Measurements from ENCODE around the gene IGFN1.

IGFN1 gene

GRCh38 chr1:201214461-201214860 lies 23.8 kb downstream of the IGFN1 start:
- no peak for DNase-seq (ENCODE audit: low read depth)
- H3K4me3 ChIP-seq (ENCODE audit: low read depth, low read length), result no peak overlapping the region

DNA sequence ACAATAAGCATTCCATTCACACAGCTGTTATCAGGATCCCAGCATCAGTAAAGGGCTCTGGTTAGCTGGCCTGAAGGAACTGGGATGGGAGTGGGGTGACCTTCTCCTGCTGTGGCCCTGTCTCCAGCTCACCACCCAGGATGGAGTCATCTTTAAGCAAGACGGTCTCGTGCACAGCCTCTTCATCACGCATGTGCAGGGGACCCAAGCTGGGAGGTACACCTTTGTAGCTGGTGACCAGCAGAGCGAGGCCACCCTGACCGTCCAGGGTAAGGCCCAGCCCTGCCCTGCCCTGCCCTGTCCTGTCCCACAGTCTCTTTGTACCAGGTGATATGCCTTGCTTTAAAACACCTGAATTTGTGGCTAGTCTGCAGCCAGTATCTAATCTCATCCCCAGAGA lies 24.3 kb downstream of the IGFN1 start:
- H3K4me3 ChIP-seq (ENCODE audit: low read depth, low read length), result no peak overlapping the region
- no peak for DNase-seq (ENCODE audit: low read depth)

- H3K4me3 ChIP-seq (ENCODE audit: low read depth, low read length), result no peak overlapping the region
- DNase-seq (ENCODE audit: low read depth), result no peak
Measured at GRCh38 chr1:201215531-201216357, 25.1 kb downstream of the IGFN1 start.

GRCh38 chr1:201216395-201217085 lies 25.9 kb downstream of the IGFN1 start:
- H3K4me3 ChIP-seq (ENCODE audit: low read depth, low read length), result no peak overlapping the region
- DNase-seq (ENCODE audit: low read depth), result no peak

DNA sequence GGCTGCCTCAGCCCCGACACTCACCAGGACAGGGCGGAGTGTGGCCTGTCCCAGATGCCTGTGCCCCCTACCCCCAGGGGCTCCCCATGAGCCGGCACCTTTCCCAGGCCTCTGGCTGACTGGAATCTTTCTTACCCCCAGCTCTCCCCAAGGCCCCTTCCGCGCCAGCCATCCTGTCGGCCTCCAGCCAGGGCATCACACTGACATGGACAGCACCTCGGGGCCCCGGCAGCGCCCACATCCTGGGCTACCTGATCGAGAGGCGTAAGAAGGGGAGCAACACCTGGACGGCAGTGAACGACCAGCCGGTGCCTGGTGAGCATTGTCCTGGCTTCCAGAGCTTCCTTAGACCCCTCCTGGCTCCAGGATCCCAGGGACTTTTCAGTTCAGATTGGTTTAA lies 26.5 kb downstream of the IGFN1 start:
- DNase-seq (ENCODE audit: low read depth), result no peak
- H3K4me3 ChIP-seq (ENCODE audit: low read depth, low read length), result no peak overlapping the region

GRCh38 chr1:201217851-201218250 lies 27.2 kb downstream of the IGFN1 start:
- no peak overlapping the region for H3K4me3 ChIP-seq (ENCODE audit: low read depth, low read length)
- no peak for DNase-seq (ENCODE audit: low read depth)

- DNase-seq (ENCODE audit: low read depth), result no peak
- no peak overlapping the region for H3K4me3 ChIP-seq (ENCODE audit: low read depth, low read length)
Measured at GRCh38 chr1:201218409-201218808, 27.8 kb downstream of the IGFN1 start.

DNA sequence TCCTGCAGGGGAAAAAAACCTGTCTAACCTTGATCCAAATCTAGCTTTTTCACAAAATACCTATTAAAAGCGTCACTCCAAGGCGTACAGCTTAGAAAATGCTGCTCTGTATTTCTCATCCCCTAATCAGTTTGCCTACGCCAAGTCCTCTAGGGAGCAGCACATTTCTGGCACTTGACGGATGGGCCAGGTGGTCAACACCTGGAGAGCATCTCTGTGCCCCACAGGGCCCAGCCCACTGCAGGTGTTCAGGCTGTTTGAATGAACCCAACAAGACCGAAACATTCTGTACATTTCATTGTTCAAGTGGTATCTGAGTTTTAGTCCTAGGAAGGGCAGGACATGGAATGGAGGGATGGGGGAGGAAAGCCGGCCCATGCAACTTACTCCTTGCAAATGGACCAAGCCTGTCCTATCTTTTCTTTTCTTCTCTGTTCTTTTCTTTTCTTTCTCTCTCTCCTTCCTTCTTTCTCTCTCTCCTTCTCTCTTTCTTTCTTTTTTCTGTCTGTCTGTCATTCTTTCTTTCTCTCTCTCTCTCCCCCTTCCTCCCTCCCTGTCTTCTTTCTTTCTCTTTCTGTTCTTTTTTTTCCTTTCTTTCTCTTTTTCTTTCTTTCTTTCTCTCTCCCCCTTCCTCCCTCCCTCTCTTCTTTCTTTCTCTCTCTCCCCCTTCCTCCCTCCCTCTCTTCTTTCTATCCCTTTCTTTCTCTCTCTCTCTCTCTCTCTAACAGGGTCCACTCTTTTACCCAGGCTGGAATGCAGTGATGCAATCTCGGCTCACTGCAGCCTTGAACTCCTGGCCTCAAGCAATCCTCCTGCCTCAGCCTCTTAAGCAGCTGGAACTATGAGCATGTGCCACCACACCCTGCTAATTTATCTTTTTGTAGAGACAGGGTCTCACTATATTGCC lies 29.1 kb downstream of the IGFN1 start:
- H3K4me3 ChIP-seq (ENCODE audit: low read depth, low read length), result no peak overlapping the region
- DNase-seq (ENCODE audit: low read depth), result no peak

- no peak overlapping the region for H3K4me3 ChIP-seq (ENCODE audit: low read depth, low read length)
- DNase-seq (ENCODE audit: low read depth), result no peak
Measured at GRCh38 chr1:201220388-201220715, 29.7 kb downstream of the IGFN1 start.

DNA sequence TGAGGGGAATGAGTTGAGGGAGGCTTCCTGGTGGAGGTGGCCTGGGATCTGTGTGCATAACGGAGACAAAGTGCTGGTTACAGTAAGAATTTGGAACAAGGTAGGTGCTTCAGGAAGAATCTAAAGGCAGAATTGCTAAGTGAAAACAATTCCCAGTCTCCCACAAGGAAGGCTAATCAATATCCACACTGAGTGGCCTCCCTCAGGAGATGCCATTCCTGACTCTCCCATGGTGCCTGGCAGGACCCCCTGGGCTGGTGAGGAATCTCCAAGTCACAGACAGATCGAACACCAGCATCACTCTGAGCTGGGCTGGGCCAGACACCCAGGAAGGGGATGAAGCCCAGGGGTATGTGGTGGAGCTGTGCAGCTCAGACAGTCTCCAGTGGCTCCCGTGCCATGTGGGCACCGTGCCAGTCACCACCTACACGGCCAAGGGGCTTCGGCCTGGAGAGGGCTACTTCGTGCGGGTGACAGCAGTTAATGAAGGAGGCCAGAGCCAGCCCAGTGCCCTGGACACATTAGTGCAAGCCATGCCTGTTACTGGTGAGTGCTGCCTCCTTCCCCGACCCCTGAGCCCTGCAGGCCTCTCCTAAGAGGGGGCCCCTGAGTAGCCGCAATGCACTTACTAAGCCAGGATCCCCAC lies 30.7 kb downstream of the IGFN1 start:
- H3K4me3 ChIP-seq (ENCODE audit: low read depth, low read length), result no peak overlapping the region
- DNase-seq (ENCODE audit: low read depth), result no peak

- DNase-seq (ENCODE audit: low read depth), result no peak
- no peak overlapping the region for H3K4me3 ChIP-seq (ENCODE audit: low read depth, low read length)
Measured at GRCh38 chr1:201222125-201222524, 31.5 kb downstream of the IGFN1 start.

- no peak for DNase-seq (ENCODE audit: low read depth)
- no peak overlapping the region for H3K4me3 ChIP-seq (ENCODE audit: low read depth, low read length)
Measured at GRCh38 chr1:201223852-201224665, 33.4 kb downstream of the IGFN1 start.

- DNase-seq (ENCODE audit: low read depth), result peak; percentile 49
Measured at GRCh38 chr1:201224666-201225370, 34.2 kb downstream of the IGFN1 start.

GRCh38 chr1:201226178-201226514 lies 35.5 kb downstream of the IGFN1 start:
- no peak overlapping the region for H3K4me3 ChIP-seq (ENCODE audit: low read depth, low read length)
- no peak for DNase-seq (ENCODE audit: low read depth)

More at GRCh38 chr1:201224666-201225370, 34.2 kb downstream of the IGFN1 start:
- H3K4me3 ChIP-seq (ENCODE audit: low read depth, low read length), result no peak overlapping the region

DNA sequence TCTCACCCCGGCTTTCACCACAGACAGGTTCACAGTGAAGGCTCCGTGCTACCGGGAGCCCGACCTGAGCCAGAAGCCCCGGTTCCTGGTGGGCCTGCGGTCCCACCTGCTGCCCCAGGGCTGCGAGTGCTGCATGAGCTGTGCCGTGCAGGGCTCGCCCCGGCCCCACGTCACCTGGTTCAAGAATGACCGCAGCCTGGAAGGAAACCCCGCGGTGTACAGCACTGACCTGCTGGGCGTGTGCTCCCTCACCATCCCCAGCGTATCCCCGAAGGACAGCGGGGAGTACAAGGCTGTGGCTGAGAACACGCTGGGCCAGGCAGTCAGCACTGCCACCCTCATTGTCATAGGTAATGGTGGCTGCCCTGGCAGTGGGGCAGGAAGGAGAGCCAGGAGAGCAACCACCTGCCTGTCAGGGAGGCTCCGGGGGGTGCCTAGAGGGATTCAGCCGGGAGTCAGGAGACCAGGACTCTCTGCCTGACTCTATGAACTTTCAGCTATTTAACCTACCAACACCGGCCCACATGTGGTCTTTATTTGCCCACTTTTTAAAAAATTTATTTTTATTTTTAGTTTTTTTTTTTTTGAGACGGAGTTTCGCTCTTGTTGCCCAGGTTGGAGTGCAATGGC lies 36.4 kb downstream of the IGFN1 start:
- DNase-seq (ENCODE audit: low read depth), result no peak
- H3K4me3 ChIP-seq (ENCODE audit: low read depth, low read length), result no peak overlapping the region

- H3K4me3 ChIP-seq (ENCODE audit: low read depth, low read length), result no peak overlapping the region
- DNase-seq (ENCODE audit: low read depth), result no peak
Measured at GRCh38 chr1:201228011-201228983, 37.7 kb downstream of the IGFN1 start.

GRCh38 chr1:201229095-201229494 lies 38.5 kb downstream of the IGFN1 start:
- DNase-seq (ENCODE audit: low read depth), result no peak
- H3K4me3 ChIP-seq (ENCODE audit: low read depth, low read length), result no peak overlapping the region
